22Rv1 (cell line): ENCODE results near the gene CX3CR1.

Experiments used
- H3K27ac ChIP-seq: fragments of 450-650 bp; 2 replicates; pipeline ENCODE4 v1.5.1; 2017
- CTCF ChIP-seq: fragments of 450-650 bp; IDR thresholded peaks from 2 replicates; pipeline ENCODE4 v1.5.1; 2017; ENCODE audit warnings: mild to moderate bottlenecking
- ZFX ChIP-seq: fragments of 450-650 bp; IDR thresholded peaks from 2 replicates; pipeline ENCODE4 v1.6.1; 2017; ENCODE audit warnings: antibody characterized with exemption, borderline replicate concordance

The CX3CR1 gene

GRCh38 chr3:39302178-39302577 is 22.3 kb upstream of the CX3CR1 start:
- no peak for TF ChIP-seq CTCF
- H3K27ac ChIP-seq, result no peak overlapping the region

- no peak overlapping the region for H3K27ac ChIP-seq
- no peak for TF ChIP-seq CTCF
- TF ChIP-seq ZFX, result no peak
Measured at GRCh38 chr3:39299279-39299678, 19.4 kb upstream of the CX3CR1 start.

- TF ChIP-seq ZFX, result no peak
- TF ChIP-seq CTCF, result no peak
- no peak overlapping the region for H3K27ac ChIP-seq
Measured at GRCh38 chr3:39296197-39297077, 16.6 kb upstream of the CX3CR1 start.

- TF ChIP-seq CTCF (no peak), ZFX (no peak)
- no peak overlapping the region for H3K27ac ChIP-seq
Measured at GRCh38 chr3:39295184-39295775, 15.4 kb upstream of the CX3CR1 start.

- H3K27ac ChIP-seq, result no peak overlapping the region
- TF ChIP-seq ZFX (no peak), CTCF (no peak)
Measured at GRCh38 chr3:39294446-39295183, 14.8 kb upstream of the CX3CR1 start.

- TF ChIP-seq ZFX (no peak), CTCF (no peak)
- H3K27ac ChIP-seq, result no peak overlapping the region
Measured at GRCh38 chr3:39292961-39293360, 13.1 kb upstream of the CX3CR1 start.
